ENCODE results near the gene ZBTB44. TPM values are rescaled to one million over a fixed set of nuclear protein-coding genes. Genes with fewer than 3 reads are reported as not detected.

ZBTB44 gene
- total RNA-seq, 2 donors from 2014 or later: 25.4 to 32.9 TPM

GRCh38 chr11:130179396-130180306, 135.1 kb downstream of the ZBTB44 start:
- H3K36me3 ChIP-seq (replicated peaks in 1 of 2; ENCODE audit: insufficient read depth in 1 of 2, low read depth in 2 of 2): no peaks in the 10 kb centered on the region
- peak in 1 of 3 donors; percentile 26 for TF ChIP-seq POLR2A (IDR thresholded peaks at IDR 0.05)
- TF ChIP-seq, protein P1, sequence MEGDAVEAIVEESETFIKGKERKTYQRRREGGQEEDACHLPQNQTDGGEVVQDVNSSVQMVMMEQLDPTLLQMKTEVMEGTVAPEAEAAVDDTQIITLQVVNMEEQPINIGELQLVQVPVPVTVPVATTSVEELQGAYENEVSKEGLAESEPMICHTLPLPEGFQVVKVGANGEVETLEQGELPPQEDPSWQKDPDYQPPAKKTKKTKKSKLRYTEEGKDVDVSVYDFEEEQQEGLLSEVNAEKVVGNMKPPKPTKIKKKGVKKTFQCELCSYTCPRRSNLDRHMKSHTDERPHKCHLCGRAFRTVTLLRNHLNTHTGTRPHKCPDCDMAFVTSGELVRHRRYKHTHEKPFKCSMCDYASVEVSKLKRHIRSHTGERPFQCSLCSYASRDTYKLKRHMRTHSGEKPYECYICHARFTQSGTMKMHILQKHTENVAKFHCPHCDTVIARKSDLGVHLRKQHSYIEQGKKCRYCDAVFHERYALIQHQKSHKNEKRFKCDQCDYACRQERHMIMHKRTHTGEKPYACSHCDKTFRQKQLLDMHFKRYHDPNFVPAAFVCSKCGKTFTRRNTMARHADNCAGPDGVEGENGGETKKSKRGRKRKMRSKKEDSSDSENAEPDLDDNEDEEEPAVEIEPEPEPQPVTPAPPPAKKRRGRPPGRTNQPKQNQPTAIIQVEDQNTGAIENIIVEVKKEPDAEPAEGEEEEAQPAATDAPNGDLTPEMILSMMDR (IDR thresholded peaks at IDR 0.05): no peak
- no peak overlapping the region for H3K4me3 ChIP-seq
- WGBS, 2 donors: 37 to 39% methylated on average over 9 to 21 of the region's 21 CpGs
- DNase-seq (peak; percentile 64 to 75 (median 72)), ATAC-seq (peak; percentile 57)
- intact Hi-C loops (cut with DNase I): no loop called here
- H3K9me3 ChIP-seq: no peaks in the 10 kb centered on the region
- no peaks in the 10 kb centered on the region for H3K27me3 ChIP-seq
- H3K4me1 ChIP-seq: peaks cover 72% of the 10 kb centered on the region
- H3K27ac ChIP-seq: peak overlapping the region; percentile 46 to 89 (median 84)

DNA sequence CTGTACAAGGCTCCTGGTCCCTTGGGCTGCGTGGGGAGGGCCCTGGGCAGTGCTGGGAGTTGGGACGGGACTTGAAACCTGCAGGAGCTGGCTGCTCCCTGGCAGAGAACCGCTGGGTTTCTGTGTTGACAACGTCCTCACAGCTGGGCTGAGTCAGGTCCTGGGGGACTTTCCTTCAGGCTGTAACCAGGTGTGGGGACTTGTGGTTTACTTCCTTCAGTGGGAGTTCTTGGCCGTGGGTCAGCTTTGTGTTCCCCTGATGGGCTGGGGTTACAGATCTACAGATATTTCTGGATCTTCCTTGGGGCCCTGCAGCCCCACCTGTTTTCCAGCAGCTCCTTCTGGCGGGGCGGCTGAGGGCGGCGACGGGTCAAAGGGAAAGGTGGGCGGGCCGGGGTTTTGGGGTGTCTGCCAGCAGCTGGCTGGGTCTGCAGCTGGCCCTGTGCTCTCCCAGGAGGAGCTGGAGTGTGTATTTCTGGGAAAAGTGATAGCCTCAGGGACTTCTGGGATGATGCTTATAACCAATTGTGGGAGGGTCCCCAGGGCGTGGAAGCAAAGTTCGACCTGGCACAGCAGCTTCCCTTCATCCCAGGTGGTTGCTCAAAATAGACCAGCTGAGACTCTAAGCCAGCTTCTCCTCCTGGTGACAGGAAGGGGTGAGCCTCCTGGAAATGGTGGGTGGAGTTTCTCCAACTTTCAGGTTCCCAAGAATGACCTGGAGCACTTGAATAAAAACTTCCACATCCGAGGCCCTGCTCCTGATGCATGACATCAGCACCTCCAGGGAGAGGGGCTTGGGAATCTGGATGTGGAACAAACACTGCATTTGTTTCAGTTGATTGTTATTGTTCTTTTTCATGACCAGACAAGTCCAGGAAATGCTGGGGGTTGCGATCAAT, 136.0 kb downstream of the ZBTB44 start:
- H3K27ac ChIP-seq: peak overlapping the region; percentile 27 to 89 (median 84)
- DNase-seq (peak in 2 of 4 donors; percentile 45 to 52), ATAC-seq (no peak)
- H3K36me3 ChIP-seq (replicated peaks in 1 of 2; ENCODE audit: insufficient read depth in 1 of 2, low read depth in 2 of 2): no peaks in the 10 kb centered on the region
- TF ChIP-seq, protein P1 (IDR thresholded peaks at IDR 0.05): no peak
- TF ChIP-seq POLR2A (IDR thresholded peaks at IDR 0.05): no peak
- peaks cover 70% of the 10 kb centered on the region for H3K4me1 ChIP-seq
- no peak overlapping the region for H3K4me3 ChIP-seq
- WGBS, 2 donors: 35 to 43% methylated on average over 10 to 16 of the region's 16 CpGs
- no peaks in the 10 kb centered on the region for H3K27me3 ChIP-seq
- H3K9me3 ChIP-seq: no peaks in the 10 kb centered on the region
- intact Hi-C loops (cut with DNase I): no loop called here

DNA sequence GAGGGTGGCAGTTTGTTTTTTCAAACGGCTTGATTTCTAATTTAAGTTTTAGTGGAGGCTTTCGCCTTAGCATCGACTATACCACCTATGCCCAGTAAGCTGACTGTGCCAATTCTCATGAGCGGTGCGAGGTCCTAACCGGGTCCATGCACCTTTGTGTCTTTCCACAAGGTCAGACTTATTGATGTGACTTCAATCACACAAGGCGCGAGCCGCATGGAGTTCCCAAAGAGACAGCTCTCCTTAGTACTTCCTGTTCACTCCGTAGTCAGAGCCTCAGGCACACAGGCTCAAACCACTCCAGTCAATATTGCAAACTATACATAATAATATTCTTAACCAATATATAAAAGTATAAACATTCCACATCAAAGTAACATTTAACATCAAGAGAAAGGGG, 136.9 kb downstream of the ZBTB44 start:
- WGBS, 2 donors: 70 to 72% methylated on average over 10 of the region's 10 CpGs
- TF ChIP-seq, protein P1 (IDR thresholded peaks at IDR 0.05): no peak
- TF ChIP-seq POLR2A (IDR thresholded peaks at IDR 0.05): no peak
- DNase-seq: no peak
- Histone ChIP-seq H3K27ac (peak overlapping the region in 3 of 4 donors; percentile 82 to 89 (median 85)), H3K4me1 (peaks cover 61% of the 10 kb centered on the region), H3K9me3 (no peaks in the 10 kb centered on the region), H3K36me3 (replicated peaks in 1 of 2; ENCODE audit: insufficient read depth in 1 of 2, low read depth in 2 of 2) (no peaks in the 10 kb centered on the region), H3K4me3 (no peak overlapping the region), H3K27me3 (no peaks in the 10 kb centered on the region)
- intact Hi-C loops (cut with DNase I): no loop called here
- no peak for ATAC-seq

Small RNAs within 50 kb of the gene (small RNA-seq; reads per million reads assigned to genes)
- not detected for gene RN7SL778P

Other genes with a start within 250 kb of the ZBTB44 start
- gene APLP2, start 245.0 kb downstream of the ZBTB44 start, total RNA-seq: 100 to 1,000 TPM; 157 to 177 TPM
- 10 to 100 TPM; 55.3 to 61.0 TPM for gene ST14, start 155.1 kb downstream of the ZBTB44 start, total RNA-seq
- gene ADAMTS8, start 113.7 kb upstream of the ZBTB44 start, total RNA-seq: under 1 TPM in 1 of 2 donors, not detected in 1; 0.66 TPM
- 1 to 10 TPM in 1 of 2 donors, under 1 TPM in 1; 0.52 to 5.3 TPM for gene ADAMTS15, start 133.7 kb upstream of the ZBTB44 start, total RNA-seq

Measured in body of pancreas (tissue), 4 donors.